ENCODE measurements around the gene RPRD1B.

The RPRD1B gene

DNA sequence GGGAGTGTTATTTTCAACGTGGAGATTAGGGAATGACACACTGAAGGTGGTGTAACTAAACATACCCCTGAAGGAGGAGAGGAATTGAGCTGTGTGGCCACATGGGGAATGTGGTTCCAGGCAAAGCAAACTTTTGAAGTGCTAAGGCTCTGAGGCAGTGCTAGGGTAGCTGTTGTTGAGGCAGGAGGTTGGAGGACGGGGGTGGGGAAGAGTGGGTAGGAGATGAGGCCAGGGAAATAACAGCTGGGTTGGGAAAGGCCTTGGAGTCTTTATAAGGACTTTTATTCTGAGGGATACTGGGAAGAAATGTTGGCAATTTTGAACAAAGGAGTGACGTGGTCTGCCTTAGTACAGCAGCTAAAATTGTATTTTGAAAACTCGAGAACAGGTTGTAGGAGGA, 13.0 kb downstream of the RPRD1B start:
- H3K27ac ChIP-seq: no peak overlapping the region
- no peak for TF ChIP-seq CTCF (conservative IDR thresholded peaks at IDR 0.05; ENCODE audit: low read depth)
- no peak for DNase-seq (ENCODE audit: low spot score)
- CTCF ChIA-PET: interaction anchor here (0.8 kb wide), 1 partner anchor 175 kb away, joined by 3 read pairs; no protein-coding TSS in a partner anchor
- POLR2A ChIA-PET (ENCODE audit: low non-redundant PET): no interaction called here

GRCh38 chr20:38049800-38050199, 16.3 kb downstream of the RPRD1B start:
- ChIA-PET POLR2A (ENCODE audit: low non-redundant PET) (interaction anchor here (0.9 kb wide), 1 partner anchor 17 kb away, joined by 3 read pairs; the partner anchor contains the start of gene TTI1), CTCF (interaction anchor here (0.6 to 1.8 kb wide), 6 partner anchors 8 to 193 kb away, joined by 3 to 8 read pairs (median 4); no protein-coding TSS in a partner anchor)
- peak overlapping the region; percentile 62; the same call in 1 of the 2 replicates for H3K27ac ChIP-seq
- DNase-seq (ENCODE audit: low spot score): peak; percentile 89
- TF ChIP-seq CTCF (conservative IDR thresholded peaks at IDR 0.05; ENCODE audit: low read depth): no peak

- ChIA-PET POLR2A (ENCODE audit: low non-redundant PET) (no interaction called here), CTCF (interaction anchor here (0.9 to 1.7 kb wide), 5 partner anchors 12 to 486 kb away, joined by 3 to 9 read pairs (median 4); no protein-coding TSS in a partner anchor)
- TF ChIP-seq CTCF (conservative IDR thresholded peaks at IDR 0.05; ENCODE audit: low read depth): no peak
- DNase-seq (ENCODE audit: low spot score): no peak
- no peak overlapping the region for H3K27ac ChIP-seq
These were observed 17.1 kb downstream of the RPRD1B start for GRCh38 chr20:38050686-38051085.

- POLR2A ChIA-PET (ENCODE audit: low non-redundant PET): interaction anchor here (0.6 kb wide), 1 partner anchor 44 kb away, joined by 3 read pairs; no protein-coding TSS in a partner anchor
- no peak for DNase-seq (ENCODE audit: low spot score)
- CTCF ChIA-PET: interaction anchor here (0.6 to 2.0 kb wide), 5 partner anchors 15 to 356 kb away, joined by 3 to 14 read pairs (median 4); no protein-coding TSS in a partner anchor
- no peak for TF ChIP-seq CTCF (conservative IDR thresholded peaks at IDR 0.05; ENCODE audit: low read depth)
- no peak overlapping the region for H3K27ac ChIP-seq
These were observed 19.3 kb downstream of the RPRD1B start for GRCh38 chr20:38052870-38053269.

DNA sequence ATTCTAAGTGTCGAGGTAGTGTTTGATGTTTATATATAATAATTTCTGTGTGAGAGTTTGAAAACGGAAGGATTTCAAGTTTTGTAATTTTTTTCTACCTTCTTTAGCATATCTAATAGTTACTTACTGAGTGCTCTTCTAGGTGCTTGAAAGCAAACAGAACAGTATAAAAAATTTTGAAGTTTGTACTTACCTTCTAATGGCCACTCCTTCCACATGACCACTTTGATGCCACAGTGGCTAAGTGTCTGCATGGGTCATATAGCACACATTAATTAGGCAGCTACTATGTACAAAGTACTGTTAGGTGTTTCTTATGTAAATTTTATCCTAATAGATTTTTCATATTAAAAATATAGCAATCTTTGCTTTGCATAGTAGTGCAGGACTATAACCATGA, 21.1 kb downstream of the RPRD1B start:
- TF ChIP-seq CTCF (conservative IDR thresholded peaks at IDR 0.05; ENCODE audit: low read depth): no peak
- ChIA-PET POLR2A (ENCODE audit: low non-redundant PET) (no interaction called here), CTCF (interaction anchor here (0.7 to 6.6 kb wide), 2 partner anchors 166 to 560 kb away, joined by 3 to 88 read pairs; no protein-coding TSS in a partner anchor)
- H3K27ac ChIP-seq: no peak overlapping the region
- DNase-seq (ENCODE audit: low spot score): no peak

GRCh38 chr20:38055294-38055693, 21.7 kb downstream of the RPRD1B start:
- TF ChIP-seq CTCF (conservative IDR thresholded peaks at IDR 0.05; ENCODE audit: low read depth): no peak
- POLR2A ChIA-PET (ENCODE audit: low non-redundant PET): no interaction called here
- H3K27ac ChIP-seq: no peak overlapping the region
- CTCF ChIA-PET: interaction anchor here (0.7 to 6.6 kb wide), 2 partner anchors 165 to 560 kb away, joined by 3 to 88 read pairs; no protein-coding TSS in a partner anchor
- no peak for DNase-seq (ENCODE audit: low spot score)

Data from RWPE1 (cell line).